ENCODE measurements around the gene NKX2-4.
A peak's percentile ranks its signal among the peaks of the same experiment; 100 is the strongest.
"Not testable (repeated sequence)": the region's sequence is repeated elsewhere in the genome, so short reads cannot be mapped to it uniquely, and the experiment has no call there.

NKX2-4 gene

GRCh38 chr20:21393816-21394519 is 3.4 kb downstream of the NKX2-4 start:
- DNase-seq: no peak

- DNase-seq: no peak
Observed at GRCh38 chr20:21393166-21393565, 4.2 kb downstream of the NKX2-4 start.

GRCh38 chr20:21391972-21392352 is 5.4 kb downstream of the NKX2-4 start:
- no peak for DNase-seq

GRCh38 chr20:21391185-21391971 is 5.9 kb downstream of the NKX2-4 start:
- DNase-seq: peak in 1 of 2 donors; percentile 18

GRCh38 chr20:21390768-21391167 is 6.6 kb downstream of the NKX2-4 start:
- no peak for DNase-seq

- no peak for DNase-seq
Observed at GRCh38 chr20:21389368-21389767, 8.0 kb downstream of the NKX2-4 start.

GRCh38 chr20:21388566-21388965 is 8.8 kb downstream of the NKX2-4 start:
- DNase-seq: no peak

- no peak for DNase-seq
Observed at GRCh38 chr20:21387528-21387927, 9.8 kb downstream of the NKX2-4 start.

GRCh38 chr20:21386111-21386510 is 11.2 kb downstream of the NKX2-4 start:
- no peak for DNase-seq

- DNase-seq: no peak
Observed at GRCh38 chr20:21384308-21384892, 12.9 kb downstream of the NKX2-4 start.

- no peak for DNase-seq
Observed at GRCh38 chr20:21381619-21382018, 15.7 kb downstream of the NKX2-4 start.

GRCh38 chr20:21380711-21381110 is 16.6 kb downstream of the NKX2-4 start:
- DNase-seq: no peak

- DNase-seq: no peak
Observed at GRCh38 chr20:21378259-21378658, 19.1 kb downstream of the NKX2-4 start.

GRCh38 chr20:21377701-21378100 is 19.6 kb downstream of the NKX2-4 start:
- DNase-seq: no peak

- no peak for DNase-seq
Observed at GRCh38 chr20:21376626-21377025, 20.7 kb downstream of the NKX2-4 start.

- DNase-seq: no peak
Observed at GRCh38 chr20:21373436-21373835, 23.9 kb downstream of the NKX2-4 start.

- DNase-seq: no peak
Observed at GRCh38 chr20:21372016-21372415, 25.3 kb downstream of the NKX2-4 start.

GRCh38 chr20:21371193-21371592 is 26.1 kb downstream of the NKX2-4 start:
- no peak for DNase-seq

GRCh38 chr20:21368791-21369190 is 28.5 kb downstream of the NKX2-4 start:
- DNase-seq: no peak

- not testable (repeated sequence) for DNase-seq
Observed at GRCh38 chr20:21366273-21366672, 31.1 kb downstream of the NKX2-4 start.

GRCh38 chr20:21365771-21366170 is 31.6 kb downstream of the NKX2-4 start:
- DNase-seq: no peak

- DNase-seq: no peak
Observed at GRCh38 chr20:21364413-21364812, 32.9 kb downstream of the NKX2-4 start.

GRCh38 chr20:21361266-21361665 is 36.1 kb downstream of the NKX2-4 start:
- DNase-seq: no peak

GRCh38 chr20:21360705-21361104 is 36.6 kb downstream of the NKX2-4 start:
- no peak for DNase-seq

Data from stimulated activated CD4-positive, alpha-beta T cell treated with anti-CD3 and anti-CD28 coated beads, Interleukin-2, amount 100 ng/mL, for 24 hours (primary cell).